KMS-11 (cell line): ENCODE results near the gene SORCS1.

Experiments
- H2AFZ ChIP-seq: fragments of 200-600 bp; sonication (generic); 2 replicates; pipeline ENCODE4 v1.6.1; 2016; ENCODE audit warnings: antibody characterized with exemption, mixed run types, low read depth
- H3K27ac ChIP-seq: fragments of 200-600 bp; sonication (generic); 2 replicates; pipeline ENCODE4 v1.6.1; 2016; ENCODE audit warnings: mild to moderate bottlenecking, mixed run types
- H3K27me3 ChIP-seq: fragments of 200-600 bp; sonication (generic); 2 replicates; pipeline ENCODE4 v1.6.1; 2017; ENCODE audit warnings: mild to moderate bottlenecking, low read depth, mixed run types, moderate library complexity; ENCODE audit not compliant: insufficient read depth
- H3K36me3 ChIP-seq: fragments of 200-600 bp; sonication (generic); 2 replicates; pipeline ENCODE4 v1.6.1; 2017; ENCODE audit warnings: mild to moderate bottlenecking, mixed run types; ENCODE audit not compliant: insufficient read depth
- H3K4me1 ChIP-seq: fragments of 200-600 bp; sonication (generic); 2 replicates; pipeline ENCODE4 v1.6.1; 2016; ENCODE audit warnings: mild to moderate bottlenecking, low read depth, mixed run types; ENCODE audit not compliant: poor library complexity, severe bottlenecking
- H3K4me2 ChIP-seq: fragments of 200-600 bp; sonication (generic); 2 replicates; pipeline ENCODE4 v1.7.0; 2016; ENCODE audit warnings: mild to moderate bottlenecking, mixed run types
- H3K4me3 ChIP-seq: fragments of 200-600 bp; sonication (generic); IDR thresholded peaks from 2 replicates; pipeline ENCODE4 v1.6.1; 2017; ENCODE audit warnings: low read depth, low read length, mixed read lengths; ENCODE audit not compliant: insufficient read depth
- H3K79me2 ChIP-seq: fragments of 200-600 bp; sonication (generic); 2 replicates; pipeline ENCODE4 v1.6.1; 2016; ENCODE audit warnings: low read depth, mixed run types; ENCODE audit not compliant: insufficient read depth
- H3K9ac ChIP-seq: fragments of 200-600 bp; sonication (generic); 2 replicates; pipeline ENCODE4 v1.6.1; 2016; ENCODE audit warnings: mild to moderate bottlenecking, mixed run types
- H4K20me1 ChIP-seq: fragments of 200-600 bp; sonication (generic); 2 replicates; pipeline ENCODE4 v1.6.1; 2016; ENCODE audit warnings: mild to moderate bottlenecking, mixed run types; ENCODE audit not compliant: insufficient read depth
- TF ChIP-seq, protein P1 (sequence below): fragments of 200-600 bp; sonication (generic); conservative IDR thresholded peaks from 2 replicates; pipeline ENCODE4 v1.6.1; 2017; ENCODE audit warnings: low read depth, mild to moderate bottlenecking, antibody characterized with exemption, low read length, moderate library complexity, mixed read lengths

SORCS1 gene

DNA sequence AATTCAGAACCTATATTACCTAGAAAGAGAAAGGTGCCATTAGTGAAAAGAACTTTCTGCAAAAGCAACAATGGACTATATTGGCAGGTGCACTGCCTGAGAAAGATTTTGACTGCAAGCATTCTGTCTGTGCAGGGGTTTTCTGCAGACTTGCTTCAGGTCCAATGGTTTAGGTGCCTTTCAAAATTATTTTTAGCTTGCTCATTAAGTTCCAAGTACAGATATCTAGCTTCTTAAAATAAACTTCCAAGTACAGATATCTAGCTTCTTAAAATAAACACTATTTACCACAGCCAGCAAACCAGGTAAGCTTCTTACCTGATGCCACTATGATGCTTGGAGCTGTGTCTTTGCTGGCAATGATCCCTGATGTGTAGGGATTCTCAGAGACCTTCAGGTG, 485.2 kb downstream of the SORCS1 start:
- H3K4me2 ChIP-seq, result no peak overlapping the region
- no peak overlapping the region for H3K27ac ChIP-seq
- TF ChIP-seq, protein P1, sequence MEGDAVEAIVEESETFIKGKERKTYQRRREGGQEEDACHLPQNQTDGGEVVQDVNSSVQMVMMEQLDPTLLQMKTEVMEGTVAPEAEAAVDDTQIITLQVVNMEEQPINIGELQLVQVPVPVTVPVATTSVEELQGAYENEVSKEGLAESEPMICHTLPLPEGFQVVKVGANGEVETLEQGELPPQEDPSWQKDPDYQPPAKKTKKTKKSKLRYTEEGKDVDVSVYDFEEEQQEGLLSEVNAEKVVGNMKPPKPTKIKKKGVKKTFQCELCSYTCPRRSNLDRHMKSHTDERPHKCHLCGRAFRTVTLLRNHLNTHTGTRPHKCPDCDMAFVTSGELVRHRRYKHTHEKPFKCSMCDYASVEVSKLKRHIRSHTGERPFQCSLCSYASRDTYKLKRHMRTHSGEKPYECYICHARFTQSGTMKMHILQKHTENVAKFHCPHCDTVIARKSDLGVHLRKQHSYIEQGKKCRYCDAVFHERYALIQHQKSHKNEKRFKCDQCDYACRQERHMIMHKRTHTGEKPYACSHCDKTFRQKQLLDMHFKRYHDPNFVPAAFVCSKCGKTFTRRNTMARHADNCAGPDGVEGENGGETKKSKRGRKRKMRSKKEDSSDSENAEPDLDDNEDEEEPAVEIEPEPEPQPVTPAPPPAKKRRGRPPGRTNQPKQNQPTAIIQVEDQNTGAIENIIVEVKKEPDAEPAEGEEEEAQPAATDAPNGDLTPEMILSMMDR, result no peak
- no peak overlapping the region for H3K9ac ChIP-seq
- H2AFZ ChIP-seq, result no peak overlapping the region
- H3K36me3 ChIP-seq, result no peaks in the 10 kb centered on the region
- no peaks in the 10 kb centered on the region for H3K4me1 ChIP-seq
- H3K79me2 ChIP-seq, result no peaks in the 10 kb centered on the region
- H3K4me3 ChIP-seq, result no peak overlapping the region
- H3K27me3 ChIP-seq, result no peaks in the 10 kb centered on the region
- H4K20me1 ChIP-seq, result no peaks in the 10 kb centered on the region

DNA sequence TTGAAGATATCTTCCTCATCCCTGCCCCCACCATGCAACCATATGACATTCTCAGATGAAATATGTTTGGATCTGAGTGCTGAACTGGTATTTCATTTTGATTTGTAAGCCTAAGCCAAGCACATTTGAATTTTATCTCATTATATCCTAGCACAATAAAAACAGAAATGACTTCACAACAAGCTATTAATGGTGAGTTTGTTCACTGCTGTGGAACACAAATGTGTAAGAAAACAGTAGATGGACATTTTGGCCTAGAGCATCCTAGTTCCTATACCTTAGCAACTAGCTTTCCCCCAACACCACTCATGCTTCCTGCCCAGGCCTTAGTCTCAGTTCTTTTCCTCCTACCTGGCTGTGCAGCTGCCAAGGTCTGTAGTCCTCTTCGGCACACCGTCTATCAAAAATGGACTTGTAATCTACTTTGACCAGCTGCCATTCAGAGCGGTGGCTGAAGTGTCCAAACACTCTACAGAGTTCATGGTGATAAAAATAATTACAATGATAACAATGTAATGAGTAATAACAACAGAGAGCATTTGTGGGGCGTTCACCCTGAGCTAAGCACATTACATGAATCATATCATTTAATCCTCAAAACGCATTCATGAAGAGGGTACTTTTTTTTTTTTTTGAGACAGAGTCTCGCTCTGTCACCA, 491.9 kb downstream of the SORCS1 start:
- TF ChIP-seq, protein P1, result no peak
- Histone ChIP-seq H2AFZ (no peak overlapping the region), H3K4me1 (no peaks in the 10 kb centered on the region), H4K20me1 (no peaks in the 10 kb centered on the region), H3K27me3 (no peaks in the 10 kb centered on the region), H3K9ac (no peak overlapping the region), H3K4me2 (no peak overlapping the region), H3K36me3 (no peaks in the 10 kb centered on the region), H3K4me3 (no peak overlapping the region), H3K79me2 (no peaks in the 10 kb centered on the region), H3K27ac (no peak overlapping the region)

DNA sequence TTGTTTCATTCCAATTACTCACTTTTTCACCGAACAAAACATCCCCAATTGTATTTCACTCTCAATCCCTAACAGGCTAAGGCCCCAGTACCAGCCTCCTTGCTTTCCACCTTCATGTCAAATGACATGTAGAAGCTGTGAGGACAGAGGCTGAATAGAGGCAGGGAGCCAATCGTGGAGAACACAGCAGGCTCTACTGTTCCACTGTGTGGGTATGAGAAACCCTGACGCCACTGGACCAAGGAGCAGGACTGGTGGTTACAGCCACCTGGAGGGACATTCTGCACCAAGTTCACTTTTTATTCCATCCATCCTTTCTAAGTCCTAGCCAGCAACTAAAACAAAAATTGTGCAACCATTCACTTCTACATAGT, 502.8 kb downstream of the SORCS1 start:
- Histone ChIP-seq H3K27ac (no peak overlapping the region), H4K20me1 (no peaks in the 10 kb centered on the region), H3K4me1 (no peaks in the 10 kb centered on the region), H3K9ac (no peak overlapping the region), H3K4me2 (no peak overlapping the region), H3K4me3 (no peak overlapping the region), H3K36me3 (no peaks in the 10 kb centered on the region), H3K27me3 (no peaks in the 10 kb centered on the region), H2AFZ (no peak overlapping the region), H3K79me2 (no peaks in the 10 kb centered on the region)
- TF ChIP-seq, protein P1, result no peak

DNA sequence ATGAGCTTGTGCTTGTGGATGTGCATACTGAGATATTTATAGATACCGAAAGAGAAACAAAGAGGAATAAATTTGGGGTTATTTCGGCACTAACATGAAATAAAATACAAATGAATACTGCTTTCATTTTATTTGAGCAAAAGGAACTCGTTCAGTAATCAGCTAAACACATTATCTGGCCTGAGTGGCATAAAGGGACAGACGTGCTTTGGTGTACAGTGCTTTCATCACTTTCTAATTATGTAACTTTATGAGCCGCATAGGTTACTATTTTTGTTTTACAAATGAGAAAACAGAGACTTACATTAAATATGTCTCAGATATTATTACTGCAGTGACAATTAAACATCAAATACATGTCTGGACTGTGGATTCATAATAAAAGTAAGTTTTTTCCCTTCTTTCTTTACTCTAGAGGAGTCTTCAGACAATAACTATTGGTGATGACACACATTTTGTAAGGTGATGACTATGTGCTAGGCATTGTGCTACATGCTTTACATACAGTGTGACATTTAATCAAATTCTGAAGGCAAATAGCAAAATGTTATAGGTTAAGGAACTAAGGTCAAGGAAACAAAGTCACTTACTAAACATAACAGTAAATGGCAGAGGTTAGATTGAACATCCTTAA, 503.3 kb downstream of the SORCS1 start:
- H2AFZ ChIP-seq, result peak overlapping the region; percentile 23; the same call in 1 of the 2 replicates
- no peak overlapping the region for H3K27ac ChIP-seq
- TF ChIP-seq, protein P1, result no peak
- H4K20me1 ChIP-seq, result no peaks in the 10 kb centered on the region
- H3K36me3 ChIP-seq, result no peaks in the 10 kb centered on the region
- no peak overlapping the region for H3K9ac ChIP-seq
- no peaks in the 10 kb centered on the region for H3K79me2 ChIP-seq
- H3K4me1 ChIP-seq, result no peaks in the 10 kb centered on the region
- H3K4me2 ChIP-seq, result 0 out of 2 replicates have a peak overlapping the region, but pooled peaks have one; percentile 11
- no peaks in the 10 kb centered on the region for H3K27me3 ChIP-seq
- H3K4me3 ChIP-seq, result no peak overlapping the region
